ENCODE results near the gene HCFC1.

HCFC1 gene

GRCh38 chrX:153974003-153974725 is 2.5 kb upstream of the HCFC1 start:
- DNase-seq (ENCODE audit: low read depth), result no peak

DNA sequence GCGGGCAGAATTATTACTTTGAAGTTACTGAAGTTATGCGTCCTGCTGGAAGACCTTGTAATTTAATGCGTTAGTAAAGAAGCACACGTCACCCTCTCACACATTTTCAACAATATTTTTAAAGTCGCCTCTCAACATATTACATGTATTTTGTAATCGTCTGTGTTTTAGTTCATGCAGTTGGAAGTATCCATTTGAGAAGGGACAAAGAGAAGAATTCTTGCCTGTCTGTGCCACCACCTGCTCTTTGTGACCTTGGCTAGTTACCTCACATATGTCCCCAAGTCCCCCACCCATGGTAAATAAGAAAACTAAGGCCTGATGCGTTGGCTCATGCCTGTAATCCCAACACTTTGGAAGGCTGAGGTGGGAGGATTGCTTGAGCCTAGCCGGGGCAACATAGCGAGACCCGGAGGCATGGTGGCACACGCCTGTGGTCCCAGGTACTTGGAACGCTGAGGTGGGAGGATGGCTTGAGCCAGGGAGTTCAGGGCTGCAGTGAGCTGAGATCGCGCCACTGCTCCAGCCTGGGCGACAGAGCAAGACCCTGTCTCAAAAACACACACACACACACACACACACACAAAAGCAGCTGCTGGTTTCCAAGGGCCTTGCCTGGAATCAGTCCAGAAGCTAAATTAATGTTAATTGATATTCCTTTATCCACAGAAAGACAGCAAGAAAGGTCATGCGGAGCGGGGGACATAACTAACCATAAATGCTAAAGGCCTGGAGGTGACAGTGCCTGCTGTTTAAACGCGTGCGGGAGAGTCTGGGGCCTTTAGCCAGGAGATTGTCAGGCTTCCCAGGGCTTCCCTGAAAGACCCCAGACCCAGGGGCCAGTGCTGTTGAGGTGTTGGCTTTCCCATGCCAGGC is 1.7 kb upstream of the HCFC1 start:
- DNase-seq (ENCODE audit: low read depth), result no peak

GRCh38 chrX:153972368-153973126 is 929 bp upstream of the HCFC1 start, which contains the start of gene TMEM187:
Gene TMEM187 (plus strand): TSS chrX:153972754. CDS start chrX:153982063, 9,309 bp downstream.
- peak; percentile 82 for DNase-seq (ENCODE audit: low read depth)

- DNase-seq (ENCODE audit: low read depth), result peak; percentile 89
These were observed 531 bp downstream of the HCFC1 start for GRCh38 chrX:153971124-153971449.

- peak; percentile 91 for DNase-seq (ENCODE audit: low read depth)
These were observed 1.1 kb downstream of the HCFC1 start for GRCh38 chrX:153970357-153971123.

GRCh38 chrX:153969904-153970356 is 1.7 kb downstream of the HCFC1 start:
- peak; percentile 49 for DNase-seq (ENCODE audit: low read depth)

- no peak for DNase-seq (ENCODE audit: low read depth)
These were observed 2.3 kb downstream of the HCFC1 start for GRCh38 chrX:153969125-153969903.

DNA sequence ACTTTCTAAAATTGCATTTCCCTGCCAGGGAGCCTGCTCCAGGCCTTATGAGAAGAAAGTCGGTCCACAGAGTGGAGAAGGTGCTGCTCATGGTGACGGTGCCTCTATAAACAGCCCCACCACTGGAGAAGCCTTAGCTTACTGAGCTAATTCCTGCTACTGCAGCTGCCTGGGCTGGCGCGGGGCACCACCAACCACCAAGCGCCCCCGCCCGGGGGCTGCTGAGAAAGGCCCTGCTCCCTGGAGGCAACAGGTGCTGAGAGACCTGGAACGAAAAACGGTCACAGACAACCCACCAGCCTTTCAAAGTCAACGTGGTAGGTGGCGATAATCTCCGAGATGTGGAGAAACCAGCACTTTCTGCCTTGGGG is 2.9 kb downstream of the HCFC1 start:
- DNase-seq (ENCODE audit: low read depth), result no peak

GRCh38 chrX:153968255-153968654 is 3.4 kb downstream of the HCFC1 start:
- DNase-seq (ENCODE audit: low read depth), result no peak

DNA sequence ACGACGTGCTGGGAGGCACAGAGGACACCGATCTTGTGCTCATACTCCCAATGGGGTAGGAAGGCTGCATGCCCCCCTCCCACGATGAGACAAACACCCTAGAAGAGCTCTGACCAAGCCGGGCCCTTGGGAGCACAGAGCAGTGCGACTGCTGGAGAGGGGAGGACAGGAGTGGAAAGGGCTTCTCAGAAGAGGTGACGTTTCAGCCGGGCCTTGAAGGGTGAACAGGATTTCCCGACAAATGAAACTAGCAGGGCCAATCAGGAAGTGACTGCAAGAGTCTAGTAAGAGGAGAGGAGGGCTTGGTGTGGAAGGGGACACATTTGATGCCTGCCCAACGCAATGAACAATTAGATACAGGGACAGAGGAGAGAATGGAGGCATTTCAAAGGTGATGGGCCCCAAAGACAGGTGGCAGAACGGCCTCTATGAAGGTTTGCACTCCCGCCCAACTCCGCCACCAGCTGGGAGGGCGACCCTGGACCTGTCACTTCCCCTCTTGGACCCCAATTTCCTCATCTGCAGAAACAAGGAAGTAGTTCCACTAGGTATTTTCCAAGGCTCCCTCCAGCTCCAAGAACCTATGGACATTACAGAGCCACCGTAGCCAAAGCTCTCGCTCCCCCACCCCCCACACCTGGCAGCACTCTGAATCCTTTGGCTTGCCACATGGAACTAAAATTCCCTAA is 3.9 kb downstream of the HCFC1 start:
- DNase-seq (ENCODE audit: low read depth), result no peak

DNA sequence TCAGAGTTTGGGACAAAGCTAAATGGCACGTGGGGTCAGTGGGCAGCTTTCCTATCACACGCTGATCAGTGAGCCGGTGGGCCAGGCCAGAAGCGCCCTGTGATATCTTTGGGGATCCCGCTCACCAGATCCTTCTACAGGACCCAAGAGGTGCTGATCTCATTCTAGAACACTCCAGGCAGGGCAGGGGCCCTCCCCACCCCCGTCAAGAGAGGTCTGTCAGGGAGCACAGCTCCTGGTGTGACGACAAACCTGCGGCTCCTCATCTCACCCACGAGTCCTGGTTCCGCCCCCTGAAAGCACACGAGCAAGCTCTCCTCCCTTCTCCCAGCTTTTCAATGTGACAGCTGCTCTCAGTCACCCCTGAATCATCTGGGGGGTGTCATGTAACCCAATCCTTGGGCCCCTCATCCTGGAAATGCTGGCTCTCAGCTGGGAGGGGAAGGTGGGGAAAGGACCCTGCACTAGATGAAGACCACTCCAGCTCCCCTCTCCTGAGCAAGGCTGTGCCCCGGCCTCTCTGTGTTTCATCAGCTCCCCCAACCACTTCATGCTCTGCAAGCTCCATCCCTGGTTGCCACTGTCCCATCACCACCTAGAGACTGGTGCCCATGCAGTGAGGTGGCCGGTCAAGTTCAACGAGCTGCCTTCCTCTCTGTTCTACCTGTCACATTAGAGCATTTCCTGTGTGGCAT is 4.6 kb downstream of the HCFC1 start:
- no peak for DNase-seq (ENCODE audit: low read depth)

DNA sequence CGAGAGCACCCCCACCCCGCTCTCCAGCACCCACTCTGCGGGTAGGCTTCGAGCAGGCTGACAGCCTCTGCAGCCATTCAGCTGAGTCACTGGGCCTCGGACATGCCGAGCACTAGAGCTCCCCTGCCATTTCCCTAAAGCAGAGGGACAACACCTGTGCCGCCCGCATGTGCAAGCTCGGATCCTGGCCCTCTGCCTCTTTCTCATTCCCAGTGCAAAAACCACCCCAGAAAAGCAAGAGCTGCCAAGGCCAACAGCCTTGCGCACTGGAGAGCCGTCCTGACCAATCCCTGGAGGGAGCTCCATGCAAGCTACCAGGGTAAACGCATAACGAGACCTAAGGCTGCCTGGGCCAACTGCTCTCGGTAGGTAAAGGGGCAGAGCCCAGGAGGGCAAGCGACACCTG is 5.3 kb downstream of the HCFC1 start:
- DNase-seq (ENCODE audit: low read depth), result no peak

GRCh38 chrX:153965406-153965805 is 6.2 kb downstream of the HCFC1 start:
- no peak for DNase-seq (ENCODE audit: low read depth)

- DNase-seq (ENCODE audit: low read depth), result no peak
These were observed 7.5 kb downstream of the HCFC1 start for GRCh38 chrX:153964105-153964504.

- no peak for DNase-seq (ENCODE audit: low read depth)
These were observed 8.1 kb downstream of the HCFC1 start for GRCh38 chrX:153963546-153963945.

GRCh38 chrX:153961292-153961691 is 10.3 kb downstream of the HCFC1 start:
- DNase-seq (ENCODE audit: low read depth), result no peak

DNA sequence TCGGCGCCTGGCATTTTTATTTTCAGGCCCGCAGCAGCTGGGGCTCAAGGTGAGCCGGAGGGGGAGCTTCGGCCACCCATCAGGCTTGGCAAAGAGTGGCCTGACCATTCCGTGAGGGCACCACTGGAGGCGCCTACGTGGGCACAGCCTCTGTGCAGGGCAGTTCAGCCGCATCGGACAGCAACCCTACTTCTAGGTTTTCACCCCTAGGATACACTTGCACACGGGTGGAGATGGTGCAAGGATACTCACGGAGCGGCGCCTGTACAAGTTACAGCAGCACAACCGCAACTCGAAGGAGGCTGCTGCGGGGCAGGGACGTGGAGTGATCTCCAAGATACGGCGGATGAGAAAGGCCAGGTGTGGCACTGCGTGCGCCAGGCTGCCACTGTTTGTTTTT is 10.8 kb downstream of the HCFC1 start:
- DNase-seq (ENCODE audit: low read depth), result no peak

GRCh38 chrX:153960077-153960476 is 11.5 kb downstream of the HCFC1 start:
- no peak for DNase-seq (ENCODE audit: low read depth)

DNA sequence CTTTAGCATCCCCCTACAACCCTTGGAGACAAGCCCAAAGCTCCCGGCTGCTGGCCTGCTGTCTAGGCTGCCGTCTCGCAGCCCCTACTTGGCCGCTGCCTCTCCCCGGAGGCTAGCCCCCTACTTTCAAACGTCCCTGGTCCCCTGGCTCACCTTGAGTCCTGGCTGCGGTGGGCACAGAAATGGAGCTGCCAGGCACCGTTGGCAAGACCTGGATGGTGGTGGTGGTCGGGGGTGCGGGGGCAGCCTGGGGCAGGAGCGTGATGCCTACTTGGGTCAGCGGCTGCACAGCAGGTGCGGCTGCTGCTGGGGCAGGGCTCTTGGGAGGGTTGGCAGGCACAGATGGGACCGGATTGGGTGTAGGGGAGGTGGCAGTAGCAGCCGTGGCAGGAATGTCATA is 12.0 kb downstream of the HCFC1 start:
- no peak for DNase-seq (ENCODE audit: low read depth)

DNA sequence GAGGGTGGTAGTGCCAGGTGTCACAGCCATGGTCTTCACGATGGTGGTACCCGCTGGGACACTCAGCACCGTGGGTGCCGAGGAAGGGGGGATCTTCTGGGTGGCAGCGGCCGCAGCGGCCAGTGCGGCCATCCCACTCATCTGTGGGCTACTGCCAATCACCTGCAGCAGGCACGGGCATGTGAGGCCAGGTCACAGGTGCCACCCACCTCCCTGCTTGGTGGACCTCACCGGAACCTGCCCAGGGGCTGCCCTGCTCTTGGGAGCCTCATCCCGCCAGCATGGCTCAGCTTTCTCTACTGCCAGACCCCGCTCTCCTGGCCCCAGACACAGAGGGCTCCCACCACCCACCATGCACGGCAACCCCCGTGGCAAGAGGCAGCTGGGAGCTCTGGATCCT is 13.0 kb downstream of the HCFC1 start:
- no peak for DNase-seq (ENCODE audit: low read depth)

Measured in fibroblast of gingiva (primary cell).